SU-DHL-6 (cell line): ENCODE results near the gene KCNK3.

ENCODE experiments used
- CTCF ChIP-seq: fragments of 200-600 bp; sonication (generic); IDR thresholded peaks from one replicate; pipeline ENCODE4 v1.5.1; 2017; ENCODE audit warnings: antibody characterized with exemption, mild to moderate bottlenecking, low read length, moderate library complexity; ENCODE audit not compliant: insufficient read depth, poor library complexity, severe bottlenecking
- EZH2phosphoT487 ChIP-seq: fragments of 200-600 bp; sonication (generic), shearing (Covaris generic); conservative IDR thresholded peaks from 2 replicates; pipeline ENCODE4 v1.6.1; 2018; ENCODE audit warnings: mild to moderate bottlenecking, antibody characterized with exemption, low read length, moderate library complexity, mixed read lengths

- TF ChIP-seq EZH2phosphoT487 = no peak
- no peak for TF ChIP-seq CTCF
Observed at GRCh38 chr2:26701596-26701995, 9.1 kb downstream of the KCNK3 start.
